H1 (cell line): Measurements from ENCODE around the gene SLC22A13. TPM values are rescaled to one million over a fixed set of nuclear protein-coding genes. Genes with fewer than 3 reads are reported as not detected.

Source experiments
- polyA plus RNA-seq, 7 experiments: library from polyadenylated mRNA; depleted of rRNA in 3 of 7; stranded (reverse) in 5 of 7; unstranded in 2 of 7; fragments of >200 nt in 5 of 7; fragments of 200-250 nt in 2 of 7; gene quantifications; 1 replicate in 5 of 7; 2 replicates in 1 of 7; 4 replicates in 1 of 7; pipeline versions ENCODE4 v1.2.1 to v1.2.3, GENCODE V29; 2011 to 2013; ENCODE audit warnings: missing spikeins in 2 of 7, mixed read lengths in 2 of 7
- total RNA-seq: library from RNA; stranded (reverse); fragmentation: NEBNext Ultra II Directional; extraction: Animal tissue kit (Norgen Biotek cat#: 25700); gene quantifications from 2 replicates; pipeline ENCODE4 v1.2.1, GENCODE V29; 2021
- TF ChIP-seq, protein P1 (sequence below): fragments of 300-600 bp; sonication (generic); IDR thresholded peaks from 2 replicates; pipeline ENCODE4 v1.7.1; 2012; ENCODE audit warnings: low read length, moderate library complexity, mild to moderate bottlenecking, inconsistent platforms; ENCODE audit not compliant: insufficient replicate concordance

The SLC22A13 gene
- total and polyA plus RNA-seq, 2 of the 8 experiments (the other 6 are each of a cell fraction or from before 2014, with no cell fraction given), result 0.05 to 0.41 TPM

DNA sequence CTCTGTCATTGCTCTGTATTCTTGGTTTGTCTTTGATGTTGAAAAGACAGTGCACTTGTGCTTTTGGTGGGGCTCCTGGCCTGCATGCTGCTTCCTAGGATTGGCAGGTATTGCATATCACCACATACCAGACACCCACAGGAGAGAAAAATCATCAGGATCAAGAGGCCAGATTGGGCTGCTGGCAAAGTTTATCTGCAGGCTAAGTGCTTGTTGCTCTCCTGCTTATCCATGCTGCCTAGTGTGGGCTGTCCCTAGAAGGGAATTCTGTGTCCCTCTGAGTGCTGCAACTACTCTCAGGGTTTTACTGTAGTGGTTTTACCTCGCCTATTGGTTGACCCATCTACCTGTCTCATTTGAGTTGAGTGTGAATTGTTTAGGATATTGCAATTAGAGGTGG lies 833 bp upstream of the SLC22A13 start (continued):
- TF ChIP-seq, protein P1, sequence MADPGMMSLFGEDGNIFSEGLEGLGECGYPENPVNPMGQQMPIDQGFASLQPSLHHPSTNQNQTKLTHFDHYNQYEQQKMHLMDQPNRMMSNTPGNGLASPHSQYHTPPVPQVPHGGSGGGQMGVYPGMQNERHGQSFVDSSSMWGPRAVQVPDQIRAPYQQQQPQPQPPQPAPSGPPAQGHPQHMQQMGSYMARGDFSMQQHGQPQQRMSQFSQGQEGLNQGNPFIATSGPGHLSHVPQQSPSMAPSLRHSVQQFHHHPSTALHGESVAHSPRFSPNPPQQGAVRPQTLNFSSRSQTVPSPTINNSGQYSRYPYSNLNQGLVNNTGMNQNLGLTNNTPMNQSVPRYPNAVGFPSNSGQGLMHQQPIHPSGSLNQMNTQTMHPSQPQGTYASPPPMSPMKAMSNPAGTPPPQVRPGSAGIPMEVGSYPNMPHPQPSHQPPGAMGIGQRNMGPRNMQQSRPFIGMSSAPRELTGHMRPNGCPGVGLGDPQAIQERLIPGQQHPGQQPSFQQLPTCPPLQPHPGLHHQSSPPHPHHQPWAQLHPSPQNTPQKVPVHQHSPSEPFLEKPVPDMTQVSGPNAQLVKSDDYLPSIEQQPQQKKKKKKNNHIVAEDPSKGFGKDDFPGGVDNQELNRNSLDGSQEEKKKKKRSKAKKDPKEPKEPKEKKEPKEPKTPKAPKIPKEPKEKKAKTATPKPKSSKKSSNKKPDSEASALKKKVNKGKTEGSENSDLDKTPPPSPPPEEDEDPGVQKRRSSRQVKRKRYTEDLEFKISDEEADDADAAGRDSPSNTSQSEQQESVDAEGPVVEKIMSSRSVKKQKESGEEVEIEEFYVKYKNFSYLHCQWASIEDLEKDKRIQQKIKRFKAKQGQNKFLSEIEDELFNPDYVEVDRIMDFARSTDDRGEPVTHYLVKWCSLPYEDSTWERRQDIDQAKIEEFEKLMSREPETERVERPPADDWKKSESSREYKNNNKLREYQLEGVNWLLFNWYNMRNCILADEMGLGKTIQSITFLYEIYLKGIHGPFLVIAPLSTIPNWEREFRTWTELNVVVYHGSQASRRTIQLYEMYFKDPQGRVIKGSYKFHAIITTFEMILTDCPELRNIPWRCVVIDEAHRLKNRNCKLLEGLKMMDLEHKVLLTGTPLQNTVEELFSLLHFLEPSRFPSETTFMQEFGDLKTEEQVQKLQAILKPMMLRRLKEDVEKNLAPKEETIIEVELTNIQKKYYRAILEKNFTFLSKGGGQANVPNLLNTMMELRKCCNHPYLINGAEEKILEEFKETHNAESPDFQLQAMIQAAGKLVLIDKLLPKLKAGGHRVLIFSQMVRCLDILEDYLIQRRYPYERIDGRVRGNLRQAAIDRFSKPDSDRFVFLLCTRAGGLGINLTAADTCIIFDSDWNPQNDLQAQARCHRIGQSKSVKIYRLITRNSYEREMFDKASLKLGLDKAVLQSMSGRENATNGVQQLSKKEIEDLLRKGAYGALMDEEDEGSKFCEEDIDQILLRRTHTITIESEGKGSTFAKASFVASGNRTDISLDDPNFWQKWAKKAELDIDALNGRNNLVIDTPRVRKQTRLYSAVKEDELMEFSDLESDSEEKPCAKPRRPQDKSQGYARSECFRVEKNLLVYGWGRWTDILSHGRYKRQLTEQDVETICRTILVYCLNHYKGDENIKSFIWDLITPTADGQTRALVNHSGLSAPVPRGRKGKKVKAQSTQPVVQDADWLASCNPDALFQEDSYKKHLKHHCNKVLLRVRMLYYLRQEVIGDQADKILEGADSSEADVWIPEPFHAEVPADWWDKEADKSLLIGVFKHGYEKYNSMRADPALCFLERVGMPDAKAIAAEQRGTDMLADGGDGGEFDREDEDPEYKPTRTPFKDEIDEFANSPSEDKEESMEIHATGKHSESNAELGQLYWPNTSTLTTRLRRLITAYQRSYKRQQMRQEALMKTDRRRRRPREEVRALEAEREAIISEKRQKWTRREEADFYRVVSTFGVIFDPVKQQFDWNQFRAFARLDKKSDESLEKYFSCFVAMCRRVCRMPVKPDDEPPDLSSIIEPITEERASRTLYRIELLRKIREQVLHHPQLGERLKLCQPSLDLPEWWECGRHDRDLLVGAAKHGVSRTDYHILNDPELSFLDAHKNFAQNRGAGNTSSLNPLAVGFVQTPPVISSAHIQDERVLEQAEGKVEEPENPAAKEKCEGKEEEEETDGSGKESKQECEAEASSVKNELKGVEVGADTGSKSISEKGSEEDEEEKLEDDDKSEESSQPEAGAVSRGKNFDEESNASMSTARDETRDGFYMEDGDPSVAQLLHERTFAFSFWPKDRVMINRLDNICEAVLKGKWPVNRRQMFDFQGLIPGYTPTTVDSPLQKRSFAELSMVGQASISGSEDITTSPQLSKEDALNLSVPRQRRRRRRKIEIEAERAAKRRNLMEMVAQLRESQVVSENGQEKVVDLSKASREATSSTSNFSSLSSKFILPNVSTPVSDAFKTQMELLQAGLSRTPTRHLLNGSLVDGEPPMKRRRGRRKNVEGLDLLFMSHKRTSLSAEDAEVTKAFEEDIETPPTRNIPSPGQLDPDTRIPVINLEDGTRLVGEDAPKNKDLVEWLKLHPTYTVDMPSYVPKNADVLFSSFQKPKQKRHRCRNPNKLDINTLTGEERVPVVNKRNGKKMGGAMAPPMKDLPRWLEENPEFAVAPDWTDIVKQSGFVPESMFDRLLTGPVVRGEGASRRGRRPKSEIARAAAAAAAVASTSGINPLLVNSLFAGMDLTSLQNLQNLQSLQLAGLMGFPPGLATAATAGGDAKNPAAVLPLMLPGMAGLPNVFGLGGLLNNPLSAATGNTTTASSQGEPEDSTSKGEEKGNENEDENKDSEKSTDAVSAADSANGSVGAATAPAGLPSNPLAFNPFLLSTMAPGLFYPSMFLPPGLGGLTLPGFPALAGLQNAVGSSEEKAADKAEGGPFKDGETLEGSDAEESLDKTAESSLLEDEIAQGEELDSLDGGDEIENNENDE, result no peak
